Measurements from ENCODE around the gene BICDL1.
"Not testable (repeated sequence)": the region's sequence is repeated elsewhere in the genome, so short reads cannot be mapped to it uniquely, and the experiment has no call there.

The BICDL1 gene

DNA sequence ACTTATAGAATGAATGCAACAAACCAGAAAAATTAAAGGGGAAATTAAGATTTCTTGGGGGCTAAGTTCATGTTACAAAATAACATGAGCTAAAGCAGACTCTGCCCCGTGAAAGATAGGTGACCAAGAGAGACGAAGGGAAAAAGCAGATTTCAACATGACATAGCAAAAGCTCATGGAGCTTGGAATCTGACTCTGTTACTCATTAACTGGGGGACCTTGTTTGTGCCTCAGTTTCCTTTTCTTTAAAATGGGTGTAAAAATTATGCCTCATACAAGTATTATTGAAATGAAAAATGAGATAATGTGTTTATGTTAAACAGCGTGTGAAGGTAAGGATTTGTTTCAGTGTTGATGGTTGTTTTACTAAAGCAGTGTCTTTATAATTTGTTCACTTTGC lies 11.5 kb downstream of the BICDL1 start:
- no peak for DNase-seq (ENCODE audit: low read depth)

DNA sequence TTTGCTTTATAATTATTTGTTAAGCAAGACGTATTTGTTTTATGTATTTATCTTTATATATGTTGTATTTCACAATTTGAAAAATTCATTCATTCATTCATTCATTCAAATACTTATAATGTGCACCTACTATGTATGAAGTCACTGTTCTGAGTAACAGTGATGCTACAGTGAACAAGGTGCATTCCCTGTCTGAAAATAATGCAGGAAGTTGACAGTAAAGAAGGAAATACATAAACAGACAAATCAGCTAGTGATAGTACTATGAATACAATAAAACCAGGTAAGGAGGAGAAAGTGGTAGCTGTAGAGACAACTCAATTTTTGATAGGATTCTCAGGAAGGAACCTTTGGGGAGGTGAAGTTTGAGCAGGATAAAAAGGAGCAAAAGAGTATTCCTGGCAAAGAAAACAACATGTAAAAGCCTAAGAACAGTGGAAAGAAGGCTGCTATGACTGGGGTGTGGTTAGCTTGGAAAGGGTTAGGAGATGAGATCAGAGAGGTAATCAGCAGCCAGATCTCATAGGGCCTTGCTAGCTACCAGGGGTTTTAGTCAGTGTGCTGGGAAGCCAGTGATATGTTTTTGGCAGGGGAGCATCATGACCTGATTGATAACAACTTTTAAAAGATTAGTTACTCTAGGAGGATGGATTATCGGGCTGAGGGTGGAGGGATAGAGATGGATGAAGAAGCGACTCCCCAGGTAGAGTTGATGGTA lies 17.4 kb downstream of the BICDL1 start:
- no peak for DNase-seq (ENCODE audit: low read depth)

DNA sequence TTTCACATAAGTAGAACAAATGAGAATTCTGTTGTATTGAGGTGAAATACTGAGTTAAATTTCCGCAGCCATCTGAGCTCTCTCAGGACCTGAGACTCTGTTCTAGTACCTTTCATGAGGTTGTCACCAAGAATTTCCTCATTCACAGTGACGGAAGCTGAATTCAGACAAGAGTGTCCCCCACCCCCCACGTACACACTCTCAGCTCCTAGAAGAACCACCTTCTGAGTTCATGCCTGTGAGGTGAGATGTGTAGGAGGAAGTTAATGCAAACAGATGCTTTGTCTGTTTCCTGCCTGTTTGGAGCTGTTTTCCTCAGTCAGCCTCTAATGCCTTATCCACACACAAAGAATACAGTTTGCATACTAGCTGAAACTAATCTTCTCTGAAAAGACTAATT lies 18.2 kb downstream of the BICDL1 start:
- no peak for DNase-seq (ENCODE audit: low read depth)

DNA sequence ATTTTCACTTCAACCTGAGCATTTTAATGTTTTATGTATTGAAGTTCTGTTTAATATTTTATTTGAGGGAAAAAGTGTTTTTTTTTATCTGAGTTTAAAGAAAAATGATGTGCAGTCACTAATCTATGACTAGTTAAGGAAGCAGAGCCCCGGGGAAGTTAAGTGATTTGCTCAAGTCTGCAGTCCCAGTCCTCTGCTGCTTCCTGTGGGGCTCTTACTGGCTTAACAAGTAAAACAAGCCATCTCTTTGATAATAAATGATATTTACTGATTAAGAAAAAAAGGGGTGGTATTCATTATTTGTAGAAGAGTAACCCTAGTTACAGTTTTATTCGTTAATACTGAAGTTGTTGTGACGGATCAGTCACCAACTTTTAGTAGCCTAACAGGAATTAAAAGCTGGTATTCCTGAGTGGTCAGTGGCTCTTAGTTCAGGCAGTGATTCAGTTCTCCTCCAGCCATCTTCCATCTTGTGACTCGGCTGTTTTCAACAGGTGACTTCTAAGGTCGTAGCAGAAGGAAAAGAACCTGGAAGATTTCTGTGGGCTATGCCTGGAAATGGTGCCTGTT lies 21.7 kb downstream of the BICDL1 start:
- DNase-seq (ENCODE audit: low read depth), result no peak

DNA sequence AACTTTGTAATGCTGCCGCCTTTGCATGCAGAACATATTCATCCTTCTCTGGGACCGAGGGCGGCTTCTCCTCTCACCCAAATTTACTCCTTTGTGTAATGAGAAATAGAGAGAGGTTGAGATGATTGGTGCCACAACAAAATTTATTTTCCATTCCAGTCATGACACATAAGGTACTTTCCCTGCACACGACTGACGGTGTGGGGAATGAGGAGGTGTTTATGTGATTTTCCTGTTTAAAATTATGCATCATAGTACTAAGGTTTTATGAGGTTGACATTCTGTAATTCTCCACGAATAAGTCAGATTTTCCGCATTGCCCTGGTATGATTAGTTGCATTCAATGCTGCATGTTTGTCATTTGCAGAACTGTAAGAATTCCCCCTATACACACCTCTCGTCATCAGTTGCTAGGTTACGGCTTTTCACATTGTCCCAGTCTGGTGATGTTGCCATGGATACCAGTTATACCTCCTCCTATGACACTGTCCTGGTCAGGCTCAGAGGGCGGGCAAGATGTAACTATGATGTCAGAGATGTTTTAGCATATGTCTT lies 23.1 kb downstream of the BICDL1 start:
- DNase-seq (ENCODE audit: low read depth), result peak; percentile 20

- no peak for DNase-seq (ENCODE audit: low read depth)
Observed at GRCh38 chr12:120013659-120014380, 24.8 kb downstream of the BICDL1 start.

DNA sequence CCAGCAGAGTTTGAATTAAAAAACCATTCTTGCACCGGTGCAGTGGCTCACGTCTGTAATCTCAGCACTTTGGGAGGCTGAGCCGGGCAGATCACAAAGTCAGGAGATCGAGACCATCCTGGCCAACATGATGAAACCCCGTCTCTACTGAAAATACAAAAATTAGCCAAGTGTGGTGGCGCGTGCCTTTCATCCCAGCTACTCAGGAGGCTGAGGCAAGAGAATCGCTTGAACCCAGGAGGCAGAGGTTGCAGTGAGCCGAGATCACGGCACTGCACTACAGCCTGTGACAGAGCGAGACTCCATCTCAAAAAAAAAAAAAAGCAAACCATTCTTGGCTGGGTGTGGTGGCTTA lies 25.3 kb downstream of the BICDL1 start:
- DNase-seq (ENCODE audit: low read depth), result not testable (repeated sequence)

DNA sequence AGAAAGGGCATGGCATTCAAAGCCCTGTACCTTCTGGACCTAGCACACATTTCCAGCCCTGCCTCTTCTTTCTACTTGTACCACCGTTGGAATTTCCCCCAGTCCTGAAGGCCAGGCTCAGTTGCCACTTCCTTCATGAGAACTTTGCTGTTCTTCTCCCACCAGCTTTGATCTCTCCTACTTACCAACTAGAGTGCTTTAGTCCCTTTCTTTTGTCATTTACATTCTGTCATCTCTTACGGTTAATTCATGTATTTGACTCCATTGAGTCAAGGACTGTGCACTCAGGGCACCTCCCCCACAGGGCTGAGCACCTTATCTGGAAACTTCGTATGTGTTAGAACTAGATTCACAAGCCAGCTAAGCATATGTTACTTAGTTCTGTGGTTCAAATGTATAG lies 26.3 kb downstream of the BICDL1 start:
- no peak for DNase-seq (ENCODE audit: low read depth)

DNA sequence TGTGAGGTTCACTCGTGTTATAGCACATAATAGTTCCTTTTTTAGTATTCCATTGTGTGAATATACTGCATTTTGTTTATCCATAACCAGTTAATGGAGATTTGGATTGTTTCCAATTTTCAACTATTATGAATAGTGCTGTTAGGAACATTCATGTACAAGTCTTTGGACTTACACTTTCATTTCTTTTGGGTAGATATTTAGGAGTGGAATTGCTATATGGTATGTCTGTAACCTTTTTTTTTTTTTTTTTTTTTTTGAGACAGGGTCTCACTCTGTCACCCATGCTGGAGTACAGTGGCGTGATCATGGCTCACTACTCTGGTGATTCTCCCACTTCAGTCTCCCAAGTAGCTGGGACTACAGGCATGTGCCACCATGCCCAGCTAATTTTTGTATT lies 27.2 kb downstream of the BICDL1 start:
- not testable (repeated sequence) for DNase-seq (ENCODE audit: low read depth)

DNA sequence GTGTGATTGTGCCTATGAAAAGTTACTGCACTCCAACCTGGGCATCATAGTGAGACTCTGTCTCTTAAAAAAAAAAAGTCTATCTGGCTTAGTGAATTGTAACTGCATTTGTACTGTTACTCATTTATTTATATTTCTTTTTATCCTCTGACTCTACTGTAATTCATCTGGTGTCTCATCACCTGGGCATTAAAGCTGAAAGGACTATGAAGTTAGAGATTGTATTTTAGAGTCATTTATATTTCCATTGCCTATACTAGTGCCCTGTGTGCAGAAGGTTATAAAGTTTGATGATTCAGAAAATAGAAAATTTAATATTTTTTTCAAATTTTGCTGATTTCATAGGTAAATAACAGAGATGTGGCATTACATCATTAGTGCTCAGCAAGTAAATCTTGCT lies 30.2 kb downstream of the BICDL1 start:
- no peak for DNase-seq (ENCODE audit: low read depth)

DNA sequence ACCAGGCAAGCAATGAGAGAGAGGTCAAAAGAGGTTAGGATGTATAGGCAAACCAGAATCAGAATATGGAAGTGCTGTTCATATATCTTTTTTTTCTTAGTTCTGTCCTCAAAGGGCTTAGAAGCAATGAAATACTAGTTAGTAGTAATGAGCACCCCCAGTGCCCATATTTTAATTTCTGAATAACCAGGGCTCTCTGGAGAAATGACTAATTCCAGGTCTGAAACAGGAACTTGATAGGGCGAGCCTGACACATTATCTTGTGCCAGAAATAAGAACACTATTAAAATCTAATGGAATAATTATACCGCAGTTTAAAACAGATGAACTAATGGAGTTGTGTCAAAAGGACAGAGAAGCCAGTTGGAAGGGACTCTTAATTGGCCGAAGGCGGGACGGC lies 30.9 kb downstream of the BICDL1 start:
- no peak for DNase-seq (ENCODE audit: low read depth)

DNA sequence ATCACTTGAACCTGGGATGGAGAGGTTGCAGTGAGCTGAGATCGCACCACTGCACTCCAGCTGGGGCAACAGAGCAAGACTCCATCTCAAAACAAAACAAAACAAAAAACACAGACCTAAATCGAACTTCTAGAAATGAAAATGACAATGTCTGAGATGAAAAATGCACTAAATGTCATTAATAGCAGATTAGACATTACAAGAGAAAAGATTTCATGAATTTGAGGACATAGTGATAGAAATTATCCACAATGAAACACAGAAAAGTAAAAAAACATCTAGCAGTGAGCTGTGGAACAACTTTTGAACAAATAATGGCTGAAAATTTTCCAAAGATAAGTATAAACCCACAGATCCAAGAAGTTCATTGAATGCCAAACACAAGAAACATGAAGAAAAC lies 35.2 kb downstream of the BICDL1 start:
- DNase-seq (ENCODE audit: low read depth), result no peak

DNA sequence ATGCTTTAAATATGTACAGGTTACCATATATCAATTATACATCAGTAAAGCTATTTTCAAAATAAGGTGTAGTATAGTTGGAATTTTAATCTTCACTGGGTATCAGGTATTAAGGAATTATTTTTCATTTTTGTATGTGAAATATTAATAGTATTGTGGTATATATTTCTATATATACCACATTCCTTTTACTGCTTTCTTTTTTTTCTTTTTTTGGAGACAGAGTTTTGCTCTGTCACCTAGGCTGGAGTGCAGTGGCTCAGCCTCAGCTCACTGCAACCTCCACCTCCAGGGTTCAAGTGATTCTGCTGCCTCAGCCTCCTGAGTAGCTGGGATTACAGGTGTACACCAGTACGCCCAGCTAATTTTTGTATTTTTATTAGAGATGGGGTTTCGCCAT lies 36.6 kb downstream of the BICDL1 start:
- no peak for DNase-seq (ENCODE audit: low read depth)

DNA sequence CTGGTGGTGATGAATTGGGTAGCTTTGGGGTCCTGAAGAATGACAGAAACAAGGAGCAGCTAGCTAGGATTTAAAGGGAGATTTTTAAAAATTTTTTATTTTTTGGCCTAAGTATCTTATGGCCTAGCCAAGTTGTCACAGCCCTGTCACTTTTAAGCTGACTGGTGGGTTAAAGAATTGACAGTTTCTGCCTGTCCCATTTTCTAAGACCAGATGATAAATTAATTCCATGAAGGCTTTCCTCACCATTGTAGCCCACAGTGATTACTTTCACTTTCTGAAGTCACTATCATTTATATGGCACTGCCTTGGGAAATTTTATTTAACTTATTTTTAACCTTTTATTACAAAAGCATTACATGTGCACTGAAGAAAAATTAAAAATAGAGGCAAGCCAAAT lies 43.2 kb downstream of the BICDL1 start:
- DNase-seq (ENCODE audit: low read depth), result no peak

DNA sequence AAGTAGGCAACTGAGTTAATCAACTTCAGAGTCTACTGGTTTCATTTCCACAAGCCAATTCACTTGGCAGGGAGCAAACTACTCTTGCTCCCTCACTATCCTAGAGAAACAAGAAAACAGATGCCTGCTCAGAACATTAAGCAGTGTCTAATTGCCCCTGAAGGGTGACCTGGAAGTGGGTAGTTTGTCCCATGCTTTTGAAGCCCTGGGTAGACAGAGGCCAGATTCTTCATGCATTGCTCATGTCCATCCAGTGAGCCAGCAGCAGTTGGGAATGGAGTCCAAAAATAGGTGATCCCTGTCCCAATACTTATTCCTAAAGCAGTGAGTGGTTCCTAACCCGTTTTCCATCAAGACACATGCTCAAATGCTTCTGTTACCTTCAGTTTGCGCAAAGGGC lies 48.8 kb downstream of the BICDL1 start:
- no peak for DNase-seq (ENCODE audit: low read depth)

DNA sequence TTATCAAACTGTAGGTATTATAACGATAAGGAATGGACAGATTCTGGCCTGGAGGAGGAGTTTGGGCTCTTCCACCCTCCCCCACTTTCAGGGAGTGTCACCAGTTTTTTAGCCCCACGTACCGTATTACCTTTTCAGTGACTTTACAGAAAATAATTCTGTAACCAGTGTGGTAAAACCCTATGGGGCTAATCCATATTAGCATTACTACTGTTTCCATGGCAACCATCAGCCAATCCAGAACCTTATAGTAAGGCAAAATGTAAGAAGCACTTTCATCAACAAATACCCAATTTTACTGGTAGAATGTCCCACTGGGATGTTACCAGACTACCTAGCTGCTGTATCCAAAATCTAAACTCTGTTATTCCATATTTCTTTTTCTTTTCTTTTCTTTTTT lies 50.7 kb downstream of the BICDL1 start:
- DNase-seq (ENCODE audit: low read depth), result no peak

DNA sequence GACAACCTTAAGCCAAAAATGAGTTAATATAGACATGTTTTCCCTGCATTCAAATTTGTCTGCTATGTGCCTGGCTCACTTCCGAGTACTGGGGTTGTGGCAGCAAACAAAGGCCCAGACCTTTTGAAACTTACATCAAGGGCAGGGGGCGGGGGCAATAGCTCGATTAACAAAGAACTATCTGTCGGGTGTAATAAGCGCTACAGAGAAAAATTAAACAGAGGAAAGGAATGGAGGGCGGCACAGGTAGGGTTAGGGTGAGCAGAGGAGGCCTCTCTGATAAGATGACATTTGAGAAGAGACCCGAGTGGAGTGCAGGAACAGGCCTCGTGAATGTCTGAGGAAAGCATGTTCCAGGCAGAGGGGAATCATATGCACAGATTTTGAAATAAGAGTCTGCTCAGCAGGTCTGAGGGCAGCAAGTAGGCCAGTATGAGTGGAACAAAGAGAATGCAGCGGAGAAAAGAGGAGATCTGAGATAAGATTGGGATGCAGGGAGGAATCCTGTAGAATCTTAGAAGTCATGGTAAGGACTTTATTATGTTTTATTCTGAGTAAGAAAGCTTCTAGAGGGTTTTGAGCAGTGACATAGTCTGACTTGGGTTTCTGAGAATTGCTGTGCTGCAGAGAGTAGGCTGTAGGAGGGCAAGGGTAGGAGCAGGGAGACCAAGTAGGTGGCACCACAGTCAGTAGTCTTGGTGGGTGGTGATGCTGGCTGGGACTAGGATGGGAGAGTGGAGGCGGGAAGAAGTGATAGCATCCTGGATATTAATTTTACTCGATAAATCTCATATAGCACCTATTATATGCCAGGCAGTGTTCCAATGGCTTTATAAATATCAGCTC lies 52.6 kb downstream of the BICDL1 start:
- DNase-seq (ENCODE audit: low read depth), result no peak

GRCh38 chr12:120045367-120045766 lies 56.3 kb downstream of the BICDL1 start:
- not testable (repeated sequence) for DNase-seq (ENCODE audit: low read depth)

DNA sequence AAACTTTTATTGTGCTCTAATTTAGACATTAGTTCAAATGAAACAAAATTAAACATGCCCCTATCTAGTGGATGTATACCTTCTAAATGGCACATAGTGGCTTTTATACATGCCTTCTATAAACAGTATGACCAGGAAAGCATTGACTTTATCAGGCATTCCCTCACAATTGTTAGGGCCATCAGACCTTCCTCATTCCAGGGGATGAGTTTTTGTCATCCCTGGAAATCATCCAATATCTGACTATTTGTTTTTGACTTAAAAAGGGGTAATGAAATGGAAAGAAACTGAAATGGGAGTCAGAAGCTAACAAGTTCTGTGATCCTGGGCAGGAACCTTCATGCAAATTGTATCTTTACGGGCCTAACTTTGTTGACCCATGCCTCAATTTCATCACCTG lies 58.0 kb downstream of the BICDL1 start:
- no peak for DNase-seq (ENCODE audit: low read depth)

DNA sequence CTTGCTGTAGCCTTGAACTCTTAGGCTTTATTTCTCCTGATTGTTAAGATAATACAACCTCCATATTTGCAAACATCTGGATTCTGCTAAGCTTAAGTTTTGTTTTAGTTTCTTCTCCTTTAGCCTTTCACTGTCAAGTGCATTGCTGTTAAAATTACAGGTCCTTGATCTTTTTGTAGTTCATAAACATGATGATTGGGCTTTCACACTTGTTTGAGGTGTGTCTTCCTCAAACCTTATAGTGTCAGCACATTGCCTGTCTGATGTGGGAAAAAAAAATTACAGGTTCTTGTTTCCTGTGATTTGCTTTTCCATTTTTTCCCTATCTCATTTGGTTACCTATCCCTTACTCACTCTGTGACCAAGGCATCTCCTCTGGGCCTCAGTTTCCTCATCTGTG lies 59.2 kb downstream of the BICDL1 start:
- DNase-seq (ENCODE audit: low read depth), result no peak

- no peak for DNase-seq (ENCODE audit: low read depth)
Observed at GRCh38 chr12:120049426-120049825, 60.4 kb downstream of the BICDL1 start.

DNA sequence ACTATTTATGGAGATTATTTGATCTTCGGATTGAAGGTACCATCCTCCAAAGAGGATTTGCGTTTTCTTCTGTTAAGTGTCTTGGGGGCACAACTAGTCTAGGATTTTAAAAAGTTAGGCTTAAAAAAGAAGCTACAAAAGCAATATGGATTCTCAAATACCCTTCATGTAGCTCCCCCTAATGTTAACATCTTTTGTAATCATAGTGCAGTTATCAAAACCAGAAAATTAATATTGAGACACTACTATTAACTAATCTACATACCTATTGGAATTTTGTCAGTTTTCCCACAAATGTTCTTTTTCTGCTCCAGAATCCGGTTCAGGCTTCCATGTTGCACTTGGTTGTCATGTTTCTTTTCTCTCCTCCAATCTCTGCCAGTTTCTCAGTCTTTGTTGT lies 62.5 kb downstream of the BICDL1 start:
- no peak for DNase-seq (ENCODE audit: low read depth)
